MCF 10A (cell line): ENCODE results near the gene OR13C2. TPM values are rescaled to one million over a fixed set of nuclear protein-coding genes. Genes with fewer than 3 reads are reported as not detected.

Experiments
- total RNA-seq: library from RNA; stranded (reverse); gene quantifications from 2 replicates; pipeline ENCODE4 v1.2.3, GENCODE V29; 2022

The OR13C2 gene
- total RNA-seq, 1 experiment from 2014 or later, result not detected

Other genes starting within 250 kb of the OR13C2 start
- gene OR13F1, start 101.4 kb downstream of the OR13C2 start, total RNA-seq, result not detected in 2 replicates
- gene OR13C4, start 78.4 kb downstream of the OR13C2 start, total RNA-seq, result not detected in 2 replicates
- gene OR13C3, start 68.8 kb downstream of the OR13C2 start, total RNA-seq, result not detected in 2 replicates
- gene OR13C8, start 36.5 kb downstream of the OR13C2 start, total RNA-seq, result not detected in 2 replicates
- not detected in 2 replicates for gene OR13C5, start 6.2 kb downstream of the OR13C2 start, total RNA-seq
- gene OR13C9, start 12.6 kb upstream of the OR13C2 start, total RNA-seq, result not detected in 2 replicates
- not detected in 2 replicates for gene OR13D1, start 88.9 kb upstream of the OR13C2 start, total RNA-seq
- 15.4 and 15.5 TPM in 2 replicates for gene NIPSNAP3A, start 142.1 kb upstream of the OR13C2 start, total RNA-seq
- gene NIPSNAP3B, start 158.5 kb upstream of the OR13C2 start, total RNA-seq, result 0.49 TPM in 1 of 2 replicates, not detected in the other